ENCODE data around the gene CFAP210.

DNA sequence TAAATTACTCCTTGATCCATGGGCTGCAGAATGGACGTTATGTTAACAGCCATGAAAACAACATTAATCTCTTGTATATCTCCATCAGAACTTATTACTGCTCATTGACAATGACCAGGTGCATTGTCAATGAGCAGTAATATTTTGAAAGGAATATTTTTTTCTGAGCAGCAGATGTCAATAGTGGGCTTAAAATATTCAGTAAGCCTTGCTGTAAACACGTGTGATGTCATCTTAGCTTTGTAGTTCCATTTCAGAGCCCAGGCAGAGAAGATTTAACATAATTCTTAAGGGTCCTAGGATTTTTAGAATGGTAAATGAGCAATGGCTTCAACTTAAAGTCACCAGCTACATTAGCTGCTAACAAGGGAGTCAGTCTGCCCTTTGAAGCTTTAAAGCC is 26.6 kb downstream of the CFAP210 start:
- TF ChIP-seq, protein P1, sequence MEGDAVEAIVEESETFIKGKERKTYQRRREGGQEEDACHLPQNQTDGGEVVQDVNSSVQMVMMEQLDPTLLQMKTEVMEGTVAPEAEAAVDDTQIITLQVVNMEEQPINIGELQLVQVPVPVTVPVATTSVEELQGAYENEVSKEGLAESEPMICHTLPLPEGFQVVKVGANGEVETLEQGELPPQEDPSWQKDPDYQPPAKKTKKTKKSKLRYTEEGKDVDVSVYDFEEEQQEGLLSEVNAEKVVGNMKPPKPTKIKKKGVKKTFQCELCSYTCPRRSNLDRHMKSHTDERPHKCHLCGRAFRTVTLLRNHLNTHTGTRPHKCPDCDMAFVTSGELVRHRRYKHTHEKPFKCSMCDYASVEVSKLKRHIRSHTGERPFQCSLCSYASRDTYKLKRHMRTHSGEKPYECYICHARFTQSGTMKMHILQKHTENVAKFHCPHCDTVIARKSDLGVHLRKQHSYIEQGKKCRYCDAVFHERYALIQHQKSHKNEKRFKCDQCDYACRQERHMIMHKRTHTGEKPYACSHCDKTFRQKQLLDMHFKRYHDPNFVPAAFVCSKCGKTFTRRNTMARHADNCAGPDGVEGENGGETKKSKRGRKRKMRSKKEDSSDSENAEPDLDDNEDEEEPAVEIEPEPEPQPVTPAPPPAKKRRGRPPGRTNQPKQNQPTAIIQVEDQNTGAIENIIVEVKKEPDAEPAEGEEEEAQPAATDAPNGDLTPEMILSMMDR (IDR thresholded peaks at IDR 0.05), result no peak
- TF ChIP-seq POLR2A (IDR thresholded peaks at IDR 0.05) (no peak), POLR2AphosphoS5 (IDR thresholded peaks at IDR 0.05) (no peak)

Data from upper lobe of left lung (tissue), 4 donors.